Hematopoietic multipotent progenitor cell treated with erythropoietin and hydrocortisone succinate and interleukin-3 and kit ligand, for 4 days (in vitro differentiated cells): ENCODE results near the gene ATP9A.
A peak's percentile ranks its signal among the peaks of the same experiment; 100 is the strongest.
"Not testable (repeated sequence)": the region's sequence is repeated elsewhere in the genome, so short reads cannot be mapped to it uniquely, and the experiment has no call there.

Experiments
- DNase-seq: peaks from one replicate; pipeline ENCODE4 v3.0.0-alpha.2; 2015

Gene ATP9A

GRCh38 chr20:51687108-51687507 lies 81.1 kb downstream of the ATP9A start:
- peak; percentile 64 for DNase-seq

GRCh38 chr20:51685494-51685893 lies 82.7 kb downstream of the ATP9A start:
- not testable (repeated sequence) for DNase-seq

- no peak for DNase-seq
Observed at GRCh38 chr20:51680067-51680749, 88.0 kb downstream of the ATP9A start.

- DNase-seq, result no peak
Observed at GRCh38 chr20:51679254-51679921, 88.8 kb downstream of the ATP9A start.

GRCh38 chr20:51678026-51678697 lies 90.0 kb downstream of the ATP9A start:
- no peak for DNase-seq

- DNase-seq, result no peak
Observed at GRCh38 chr20:51668947-51669346, 99.2 kb downstream of the ATP9A start.

- DNase-seq, result no peak
Observed at GRCh38 chr20:51668515-51668914, 99.7 kb downstream of the ATP9A start.

- DNase-seq, result no peak
Observed at GRCh38 chr20:51667491-51667890, 100.7 kb downstream of the ATP9A start.

GRCh38 chr20:51667002-51667408 lies 101.2 kb downstream of the ATP9A start:
- DNase-seq, result no peak

GRCh38 chr20:51666126-51666525 lies 102.1 kb downstream of the ATP9A start:
- DNase-seq, result no peak

- no peak for DNase-seq
Observed at GRCh38 chr20:51665543-51666118, 102.6 kb downstream of the ATP9A start.

GRCh38 chr20:51661609-51662178 lies 106.5 kb downstream of the ATP9A start:
- no peak for DNase-seq

- no peak for DNase-seq
Observed at GRCh38 chr20:51660672-51661608, 107.2 kb downstream of the ATP9A start.

GRCh38 chr20:51659491-51660050 lies 108.6 kb downstream of the ATP9A start:
- DNase-seq, result no peak

GRCh38 chr20:51656726-51657260 lies 111.4 kb downstream of the ATP9A start:
- no peak for DNase-seq

GRCh38 chr20:51656089-51656488 lies 112.1 kb downstream of the ATP9A start:
- DNase-seq, result not testable (repeated sequence)

GRCh38 chr20:51654495-51654894 lies 113.7 kb downstream of the ATP9A start:
- DNase-seq, result no peak

GRCh38 chr20:51654060-51654459 lies 114.1 kb downstream of the ATP9A start:
- no peak for DNase-seq

GRCh38 chr20:51653226-51653625 lies 115.0 kb downstream of the ATP9A start:
- DNase-seq, result no peak

GRCh38 chr20:51651921-51652549 lies 116.2 kb downstream of the ATP9A start:
- DNase-seq, result no peak

- peak; percentile 80 for DNase-seq
Observed at GRCh38 chr20:51650685-51651134, 117.5 kb downstream of the ATP9A start.
